Measurements from ENCODE around the gene ZKSCAN7.
"Not testable (repeated sequence)": the region's sequence is repeated elsewhere in the genome, so short reads cannot be mapped to it uniquely, and the experiment has no call there.

ZKSCAN7 gene

DNA sequence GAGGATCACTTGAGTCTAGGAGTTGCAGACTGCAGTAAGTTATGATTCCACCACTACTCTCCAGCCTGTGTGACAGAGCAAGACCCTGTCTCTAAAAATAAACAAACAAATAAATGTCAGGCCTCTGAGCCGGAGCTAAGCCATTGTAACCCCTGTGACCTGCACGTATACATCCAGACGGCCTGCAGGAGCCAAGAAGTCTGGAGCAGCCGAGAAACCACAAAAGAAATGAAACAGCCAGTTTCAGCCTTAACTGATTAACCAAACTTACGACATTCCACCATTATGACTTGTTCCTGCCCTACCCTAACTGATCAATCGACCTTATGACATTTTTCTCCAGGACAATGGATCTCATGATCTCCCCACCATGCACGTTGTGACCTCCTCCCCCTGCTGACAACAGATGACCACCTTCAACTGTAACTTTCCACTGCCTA, 32.5 kb upstream of the ZKSCAN7 start:
- Histone ChIP-seq H3K4me1 (ENCODE audit: control insufficient read depth, insufficient read depth, low read length, poor library complexity, severe bottlenecking) (peaks cover 15% of the 10 kb centered on the region), H3K9me3 (ENCODE audit: control insufficient read depth, low read length) (no peaks in the 10 kb centered on the region), H3K4me3 (ENCODE audit: extremely low read depth, insufficient read depth, low read length, poor library complexity, severe bottlenecking) (no peak overlapping the region), H3K36me3 (ENCODE audit: control insufficient read depth, insufficient read depth, low read length) (no peaks in the 10 kb centered on the region), H3K27ac (ENCODE audit: low read depth, low read length, severe bottlenecking) (peak overlapping the region; percentile 59)
- 63 to 64% methylated on average over 7 of the region's 7 CpGs for WGBS, 2 experiments (ENCODE audit: insufficient coverage in 2 of 2)

- H3K36me3 ChIP-seq (ENCODE audit: control insufficient read depth, insufficient read depth, low read length) = no peaks in the 10 kb centered on the region
- no peaks in the 10 kb centered on the region for H3K9me3 ChIP-seq (ENCODE audit: control insufficient read depth, low read length)
- H3K27ac ChIP-seq (ENCODE audit: low read depth, low read length, severe bottlenecking) = no peak overlapping the region
- H3K4me1 ChIP-seq (ENCODE audit: control insufficient read depth, insufficient read depth, low read length, poor library complexity, severe bottlenecking) = peaks cover 17% of the 10 kb centered on the region
- no peak overlapping the region for H3K4me3 ChIP-seq (ENCODE audit: extremely low read depth, insufficient read depth, low read length, poor library complexity, severe bottlenecking)
- WGBS, 2 experiments (ENCODE audit: insufficient coverage in 2 of 2) = 90 to 93% methylated on average over 3 to 4 of the region's 5 CpGs
Observed at GRCh38 chr3:44525060-44525459, 29.9 kb upstream of the ZKSCAN7 start.

- H3K36me3 ChIP-seq (ENCODE audit: control insufficient read depth, insufficient read depth, low read length) = no peaks in the 10 kb centered on the region
- peaks cover 7% of the 10 kb centered on the region for H3K4me1 ChIP-seq (ENCODE audit: control insufficient read depth, insufficient read depth, low read length, poor library complexity, severe bottlenecking)
- no peaks in the 10 kb centered on the region for H3K9me3 ChIP-seq (ENCODE audit: control insufficient read depth, low read length)
- 67% methylated on average over 1 of the region's 1 CpG; no CpG with 5 or more reads in 1 of the 2 experiments for WGBS, 2 experiments (ENCODE audit: insufficient coverage in 2 of 2)
- H3K4me3 ChIP-seq (ENCODE audit: extremely low read depth, insufficient read depth, low read length, poor library complexity, severe bottlenecking) = no peak overlapping the region
- no peak overlapping the region for H3K27ac ChIP-seq (ENCODE audit: low read depth, low read length, severe bottlenecking)
Observed at GRCh38 chr3:44529927-44530326, 25.1 kb upstream of the ZKSCAN7 start.

DNA sequence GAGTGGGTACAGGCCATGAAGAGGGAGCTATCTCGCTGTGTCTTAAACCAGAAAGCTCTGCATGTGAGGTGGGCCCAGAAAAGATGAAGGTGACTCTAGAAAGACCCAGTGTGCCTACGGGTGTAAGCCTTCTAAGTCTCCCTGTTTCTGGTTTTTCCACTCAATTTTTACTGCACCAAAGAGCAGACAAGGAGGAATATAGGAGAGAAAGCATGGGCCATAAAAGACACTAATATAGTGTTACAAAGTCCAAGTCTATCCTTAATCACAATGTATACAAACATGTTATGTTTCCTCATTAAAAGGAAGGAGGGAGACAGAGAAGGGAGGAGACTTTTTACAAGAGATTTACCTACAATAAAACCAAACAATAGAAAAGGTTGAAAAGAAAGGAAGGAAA, 24.1 kb upstream of the ZKSCAN7 start:
- 25 to 58% methylated on average over 1 of the region's 2 CpGs for WGBS, 2 experiments (ENCODE audit: insufficient coverage in 2 of 2)
- Histone ChIP-seq H3K4me1 (ENCODE audit: control insufficient read depth, insufficient read depth, low read length, poor library complexity, severe bottlenecking) (peaks cover 5% of the 10 kb centered on the region), H3K4me3 (ENCODE audit: extremely low read depth, insufficient read depth, low read length, poor library complexity, severe bottlenecking) (no peak overlapping the region), H3K36me3 (ENCODE audit: control insufficient read depth, insufficient read depth, low read length) (no peaks in the 10 kb centered on the region), H3K9me3 (ENCODE audit: control insufficient read depth, low read length) (no peaks in the 10 kb centered on the region), H3K27ac (ENCODE audit: low read depth, low read length, severe bottlenecking) (no peak overlapping the region)

DNA sequence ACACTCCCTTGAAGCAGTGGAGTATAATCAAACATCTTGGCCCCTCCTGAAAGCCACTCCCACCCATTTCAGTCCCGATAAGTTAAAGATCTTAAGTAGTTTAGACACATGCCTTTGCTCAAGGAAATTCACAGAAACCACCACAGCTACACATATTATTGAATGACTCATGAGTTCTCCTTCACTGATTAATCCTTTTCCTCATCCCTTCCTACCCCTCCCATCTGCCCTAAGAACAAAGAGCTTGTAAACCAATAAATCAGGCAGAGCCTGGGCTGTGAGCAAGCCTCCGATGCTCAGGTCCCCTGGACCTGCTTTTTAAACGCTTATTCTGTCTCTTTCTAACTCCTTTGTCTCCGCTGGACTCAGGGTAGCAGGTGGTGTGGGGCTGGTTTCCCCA, 20.3 kb upstream of the ZKSCAN7 start:
- not testable (repeated sequence) for H3K27ac ChIP-seq (ENCODE audit: low read depth, low read length, severe bottlenecking); H3K9me3 ChIP-seq (ENCODE audit: control insufficient read depth, low read length); H3K4me3 ChIP-seq (ENCODE audit: extremely low read depth, insufficient read depth, low read length, poor library complexity, severe bottlenecking); H3K36me3 ChIP-seq (ENCODE audit: control insufficient read depth, insufficient read depth, low read length); H3K4me1 ChIP-seq (ENCODE audit: control insufficient read depth, insufficient read depth, low read length, poor library complexity, severe bottlenecking)
- 70% methylated on average over 4 of the region's 4 CpGs; no CpG with 5 or more reads in 1 of the 2 experiments for WGBS, 2 experiments (ENCODE audit: insufficient coverage in 2 of 2)

GRCh38 chr3:44535364-44535763, 19.6 kb upstream of the ZKSCAN7 start:
- 33% methylated on average over 1 of the region's 1 CpG; no CpG with 5 or more reads in 1 of the 2 experiments for WGBS, 2 experiments (ENCODE audit: insufficient coverage in 2 of 2)
- Histone ChIP-seq H3K4me1 (ENCODE audit: control insufficient read depth, insufficient read depth, low read length, poor library complexity, severe bottlenecking) (no peaks in the 10 kb centered on the region), H3K4me3 (ENCODE audit: extremely low read depth, insufficient read depth, low read length, poor library complexity, severe bottlenecking) (no peak overlapping the region), H3K36me3 (ENCODE audit: control insufficient read depth, insufficient read depth, low read length) (no peaks in the 10 kb centered on the region), H3K27ac (ENCODE audit: low read depth, low read length, severe bottlenecking) (no peak overlapping the region), H3K9me3 (ENCODE audit: control insufficient read depth, low read length) (no peaks in the 10 kb centered on the region)

GRCh38 chr3:44544811-44545210, 10.2 kb upstream of the ZKSCAN7 start:
- H3K4me3 ChIP-seq (ENCODE audit: extremely low read depth, insufficient read depth, low read length, poor library complexity, severe bottlenecking) = not testable (repeated sequence)

DNA sequence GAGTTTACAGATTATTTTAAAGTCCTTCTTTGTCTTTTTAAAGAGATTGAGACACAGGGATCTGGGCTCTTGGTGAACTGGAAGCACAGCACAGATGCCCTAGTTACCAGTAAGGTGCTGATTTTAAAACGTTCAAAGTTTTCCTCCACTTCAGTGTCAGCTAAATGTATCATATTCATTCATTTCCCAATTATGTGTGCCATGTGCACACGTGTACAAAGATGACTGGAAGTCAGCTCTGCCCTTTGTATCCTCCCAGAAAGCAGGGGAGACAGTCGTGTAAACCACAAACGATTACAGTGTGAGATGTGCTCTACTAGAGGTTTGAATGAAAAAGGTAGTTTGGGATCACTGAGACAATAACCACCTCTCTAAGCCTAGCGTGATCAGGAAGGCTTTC, 730 bp downstream of the ZKSCAN7 start:
- H3K4me3 ChIP-seq (ENCODE audit: extremely low read depth, insufficient read depth, low read length, poor library complexity, severe bottlenecking) = peak overlapping the region; percentile 80
- WGBS, 2 experiments (ENCODE audit: insufficient coverage in 2 of 2) = 39 to 44% methylated on average over 4 of the region's 5 CpGs
- H3K27ac ChIP-seq (ENCODE audit: low read depth, low read length, severe bottlenecking) = no peak overlapping the region
- peaks cover 12% of the 10 kb centered on the region for H3K9me3 ChIP-seq (ENCODE audit: control insufficient read depth, low read length)
- H3K36me3 ChIP-seq (ENCODE audit: control insufficient read depth, insufficient read depth, low read length) = peaks cover 41% of the 10 kb centered on the region
- H3K4me1 ChIP-seq (ENCODE audit: control insufficient read depth, insufficient read depth, low read length, poor library complexity, severe bottlenecking) = no peaks in the 10 kb centered on the region

More at GRCh38 chr3:44544811-44545210, 10.2 kb upstream of the ZKSCAN7 start:
- not testable (repeated sequence) for H3K27ac ChIP-seq (ENCODE audit: low read depth, low read length, severe bottlenecking); H3K4me1 ChIP-seq (ENCODE audit: control insufficient read depth, insufficient read depth, low read length, poor library complexity, severe bottlenecking); H3K36me3 ChIP-seq (ENCODE audit: control insufficient read depth, insufficient read depth, low read length); H3K9me3 ChIP-seq (ENCODE audit: control insufficient read depth, low read length)
- no CpG with 5 or more reads among the region's 1 CpG for WGBS, 2 experiments (ENCODE audit: insufficient coverage in 2 of 2)

DNA sequence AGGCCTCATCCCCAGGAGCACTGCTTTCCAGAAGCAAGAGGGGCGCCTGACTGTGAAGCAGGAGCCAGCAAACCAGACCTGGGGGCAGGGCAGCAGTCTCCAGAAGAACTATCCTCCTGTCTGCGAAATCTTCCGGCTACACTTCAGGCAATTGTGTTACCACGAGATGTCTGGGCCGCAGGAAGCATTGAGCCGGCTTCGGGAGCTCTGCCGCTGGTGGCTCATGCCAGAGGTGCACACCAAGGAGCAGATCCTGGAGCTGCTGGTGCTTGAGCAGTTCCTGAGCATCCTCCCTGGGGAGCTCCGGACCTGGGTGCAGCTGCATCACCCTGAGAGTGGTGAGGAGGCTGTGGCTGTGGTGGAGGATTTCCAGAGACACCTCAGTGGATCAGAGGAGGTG, 2.1 kb downstream of the ZKSCAN7 start:
- 94 to 98% methylated on average over 9 of the region's 9 CpGs for WGBS, 2 experiments (ENCODE audit: insufficient coverage in 2 of 2)
- Histone ChIP-seq H3K4me3 (ENCODE audit: extremely low read depth, insufficient read depth, low read length, poor library complexity, severe bottlenecking) (no peak overlapping the region), H3K4me1 (ENCODE audit: control insufficient read depth, insufficient read depth, low read length, poor library complexity, severe bottlenecking) (no peaks in the 10 kb centered on the region), H3K9me3 (ENCODE audit: control insufficient read depth, low read length) (peaks cover 25% of the 10 kb centered on the region), H3K27ac (ENCODE audit: low read depth, low read length, severe bottlenecking) (no peak overlapping the region), H3K36me3 (ENCODE audit: control insufficient read depth, insufficient read depth, low read length) (peaks cover 54% of the 10 kb centered on the region)

GRCh38 chr3:44561076-44561475, 6.1 kb downstream of the ZKSCAN7 start:
- 100% methylated on average over 1 of the region's 1 CpG; no CpG with 5 or more reads in 1 of the 2 experiments for WGBS, 2 experiments (ENCODE audit: insufficient coverage in 2 of 2)
- Histone ChIP-seq H3K27ac (ENCODE audit: low read depth, low read length, severe bottlenecking) (no peak overlapping the region), H3K36me3 (ENCODE audit: control insufficient read depth, insufficient read depth, low read length) (peaks cover 81% of the 10 kb centered on the region), H3K4me1 (ENCODE audit: control insufficient read depth, insufficient read depth, low read length, poor library complexity, severe bottlenecking) (no peaks in the 10 kb centered on the region), H3K9me3 (ENCODE audit: control insufficient read depth, low read length) (peaks cover 29% of the 10 kb centered on the region), H3K4me3 (ENCODE audit: extremely low read depth, insufficient read depth, low read length, poor library complexity, severe bottlenecking) (no peak overlapping the region)

DNA sequence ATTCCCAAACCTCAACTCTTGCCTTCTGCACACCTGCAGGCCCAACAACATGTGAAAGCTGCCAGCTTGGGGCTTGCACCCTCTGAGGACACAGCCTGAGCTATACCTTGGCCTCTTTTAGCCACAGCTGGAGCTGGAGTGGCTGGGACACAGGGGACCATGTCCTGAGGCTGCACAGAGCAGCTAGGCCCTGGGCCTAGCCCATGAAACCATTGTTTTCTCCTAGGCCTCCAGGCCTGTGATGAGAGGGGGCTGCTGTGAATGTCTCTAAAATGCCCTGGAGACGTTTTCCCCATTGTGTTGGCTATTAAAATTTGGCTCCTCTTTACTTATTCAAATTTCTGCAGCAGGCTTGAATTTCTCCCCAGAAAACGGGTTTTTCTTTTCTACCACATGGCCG, 7.2 kb downstream of the ZKSCAN7 start:
- H3K27ac ChIP-seq (ENCODE audit: low read depth, low read length, severe bottlenecking) = no peak overlapping the region
- H3K4me3 ChIP-seq (ENCODE audit: extremely low read depth, insufficient read depth, low read length, poor library complexity, severe bottlenecking) = no peak overlapping the region
- peaks cover 29% of the 10 kb centered on the region for H3K9me3 ChIP-seq (ENCODE audit: control insufficient read depth, low read length)
- 85 to 90% methylated on average over 3 of the region's 3 CpGs for WGBS, 2 experiments (ENCODE audit: insufficient coverage in 2 of 2)
- H3K4me1 ChIP-seq (ENCODE audit: control insufficient read depth, insufficient read depth, low read length, poor library complexity, severe bottlenecking) = no peaks in the 10 kb centered on the region
- peaks cover 80% of the 10 kb centered on the region for H3K36me3 ChIP-seq (ENCODE audit: control insufficient read depth, insufficient read depth, low read length)

Data from mesodermal cell (in vitro differentiated cells).